ENCODE results near the gene MYEOV.

Gene MYEOV

DNA sequence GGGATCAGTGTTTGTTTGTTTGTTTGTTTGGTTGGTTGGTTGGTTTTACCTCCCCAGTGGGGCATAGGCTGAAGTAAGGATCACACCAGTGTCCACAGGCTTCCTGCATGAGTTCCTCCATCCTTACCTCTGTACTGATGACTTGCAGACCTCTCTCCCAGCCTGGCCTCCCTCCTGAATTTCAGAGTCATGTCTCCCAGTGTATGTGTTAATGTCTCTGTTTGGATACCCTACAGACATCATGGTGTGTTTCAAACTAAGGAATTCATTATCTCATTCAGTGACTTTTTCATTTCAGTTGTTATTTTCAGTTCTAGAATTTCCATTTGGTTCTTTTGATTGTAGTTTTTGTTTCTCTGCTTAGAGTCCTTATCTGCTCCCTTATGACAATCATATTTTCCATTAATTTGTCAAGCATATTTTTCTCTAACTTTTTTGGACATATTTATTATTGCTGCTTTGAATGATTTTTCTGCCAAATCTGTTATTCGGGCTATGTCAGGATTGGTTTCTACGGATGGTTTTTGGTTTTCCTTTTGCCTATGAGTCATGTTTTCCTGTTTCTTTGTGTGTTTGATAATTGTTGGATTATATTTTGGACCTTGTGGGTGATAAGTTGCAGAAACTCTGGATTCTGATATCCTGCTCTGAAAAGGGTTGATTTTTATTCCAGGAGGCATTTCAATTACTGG is 23.6 kb downstream of the MYEOV start:
- DNase-seq (ENCODE audit: low read depth) = no peak

DNA sequence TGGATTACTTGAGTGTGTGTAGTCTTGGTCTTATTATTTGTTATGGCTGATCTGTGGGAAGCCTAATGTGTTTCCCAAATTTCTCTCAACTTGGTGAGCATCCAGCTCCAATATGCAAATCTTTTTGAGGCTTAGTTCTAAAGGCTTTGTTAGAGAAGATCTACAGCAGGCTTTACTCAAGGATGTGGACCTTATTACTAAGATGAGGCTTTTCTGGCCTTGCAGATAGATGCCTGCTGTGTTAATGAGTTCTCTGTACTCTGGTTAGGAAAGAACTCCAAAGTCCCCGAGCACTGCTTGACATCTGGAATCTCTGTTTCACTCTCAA is 24.1 kb downstream of the MYEOV start:
- DNase-seq (ENCODE audit: low read depth) = no peak

DNA sequence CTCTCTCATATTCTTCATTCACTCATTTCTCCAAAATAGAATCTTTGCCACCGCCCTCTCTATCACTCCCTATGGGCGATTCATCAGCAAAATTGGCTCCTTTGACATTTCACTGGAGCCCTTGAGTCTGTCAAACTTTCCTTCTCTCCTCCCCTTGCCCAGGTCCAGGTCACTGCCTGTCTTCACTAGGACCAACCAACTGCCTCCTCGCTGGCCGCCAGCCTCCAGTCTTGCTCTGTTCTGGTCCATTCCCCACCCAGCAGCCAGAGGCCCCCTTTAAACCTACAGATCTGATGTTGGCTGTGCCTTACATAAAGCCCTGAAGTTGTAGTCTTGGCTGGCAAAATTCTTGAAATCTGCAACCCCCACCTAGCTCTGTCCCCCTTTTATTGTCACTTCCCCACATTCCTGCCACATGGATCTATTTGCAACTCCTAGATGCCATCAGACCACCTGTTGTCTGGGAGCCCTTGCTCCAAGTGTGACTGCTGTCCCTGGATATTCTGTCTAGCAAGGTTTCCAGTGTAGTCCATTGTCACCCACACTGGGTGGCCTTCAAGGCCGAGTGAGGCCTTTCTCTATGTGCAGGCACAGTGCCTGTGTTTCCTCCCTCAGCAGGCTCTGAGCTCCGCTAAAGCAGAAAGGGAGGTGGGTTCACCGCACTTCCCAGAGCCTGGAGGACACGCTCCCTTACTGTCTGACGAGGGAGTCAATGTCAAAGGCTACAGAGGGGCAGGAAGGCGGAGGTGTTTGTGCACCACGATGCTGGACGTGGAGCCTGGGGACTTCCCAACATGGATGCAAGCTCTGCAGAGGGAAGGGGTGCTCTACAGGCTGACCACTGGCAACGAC is 25.5 kb downstream of the MYEOV start:
- DNase-seq (ENCODE audit: low read depth) = no peak

DNA sequence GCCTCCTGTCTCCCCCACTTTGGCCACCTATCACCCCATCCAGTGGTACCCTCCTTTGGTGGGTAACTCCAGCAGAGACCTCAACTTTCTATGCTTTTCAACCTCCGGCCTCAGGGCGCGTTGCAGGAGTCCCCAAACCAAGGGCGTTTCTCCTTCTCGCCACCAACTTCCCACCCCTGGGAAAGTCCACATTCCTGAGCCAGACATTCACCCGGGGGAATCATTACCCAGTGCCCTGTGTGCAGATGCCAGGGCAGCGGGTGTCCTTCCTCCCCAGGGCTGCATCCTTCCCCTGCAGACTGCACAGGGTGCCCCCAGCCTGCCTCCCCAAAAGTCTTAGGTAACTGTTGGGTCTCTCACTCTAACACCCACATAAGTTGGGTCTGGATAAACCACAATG is 26.4 kb downstream of the MYEOV start:
- DNase-seq (ENCODE audit: low read depth) = no peak

DNA sequence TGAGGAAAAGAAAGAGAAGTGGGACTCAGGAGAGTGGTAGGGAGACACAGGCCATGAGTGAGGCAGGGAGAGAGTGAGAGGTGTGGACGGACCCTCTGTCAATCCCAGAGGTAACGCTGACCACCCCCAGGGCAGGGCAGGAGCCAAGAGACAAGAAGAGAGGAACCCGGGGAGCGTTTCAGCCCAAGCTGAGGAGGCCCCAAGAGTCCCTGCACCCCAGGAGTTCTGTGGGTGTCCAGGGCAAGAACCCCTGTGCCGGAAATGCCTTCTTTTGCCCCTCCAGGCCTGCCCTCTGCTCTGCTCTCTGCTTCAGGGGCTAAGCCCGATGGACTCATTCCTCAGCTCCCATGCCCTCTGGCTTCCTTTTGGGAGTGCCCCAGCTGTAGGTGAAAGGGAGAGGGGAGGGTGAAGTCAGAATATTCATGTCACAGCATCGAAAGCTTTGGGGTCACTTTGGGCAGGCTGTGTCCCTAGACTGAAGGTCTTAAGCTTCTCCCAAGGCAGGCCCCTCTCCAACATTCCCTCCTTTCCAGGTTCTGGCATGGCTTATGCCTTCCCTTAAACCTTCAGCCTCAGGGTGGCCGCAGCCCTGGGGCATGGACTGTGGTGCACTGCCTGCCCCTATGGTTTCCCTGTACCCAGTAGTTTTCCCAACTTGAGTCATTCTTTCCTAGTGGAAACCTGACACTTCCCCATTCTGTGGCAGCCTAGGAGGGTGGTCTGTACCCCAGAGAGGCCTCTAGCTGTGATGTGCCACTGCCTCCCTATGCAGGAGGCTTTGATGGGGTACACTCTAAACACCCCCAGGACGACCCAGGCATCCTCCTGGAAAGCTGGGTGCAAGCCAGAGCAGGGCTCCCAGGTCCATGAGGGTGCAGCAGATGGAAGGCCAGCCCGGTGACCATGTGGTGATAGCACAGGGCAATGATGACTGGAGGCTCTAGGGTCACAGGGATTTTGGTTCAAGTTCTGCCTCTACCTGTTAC is 27.1 kb downstream of the MYEOV start:
- DNase-seq (ENCODE audit: low read depth) = no peak

DNA sequence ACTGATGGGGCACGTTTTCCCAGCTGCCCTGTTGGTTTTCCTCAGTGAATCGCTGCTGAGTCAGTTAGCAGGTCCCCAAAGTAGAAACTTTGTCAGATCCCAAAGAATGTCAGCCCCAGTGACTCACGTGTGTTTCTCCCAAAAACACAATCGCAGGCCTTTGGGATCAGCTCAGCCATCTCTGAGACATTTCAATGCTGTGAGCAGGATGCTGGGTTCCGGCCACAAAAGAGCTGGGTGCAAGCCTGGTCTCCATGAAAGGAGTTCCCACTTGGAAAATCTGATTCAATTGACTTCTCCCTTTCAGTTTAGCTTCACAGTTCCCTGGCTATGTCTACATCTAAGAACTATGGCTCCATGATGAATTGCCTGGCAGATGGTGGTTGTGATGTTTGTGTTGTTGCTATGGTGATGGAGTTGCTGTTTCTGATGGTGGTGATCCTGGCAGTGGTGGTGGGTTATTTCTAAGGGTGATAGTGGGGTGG is 28.0 kb downstream of the MYEOV start:
- no peak for DNase-seq (ENCODE audit: low read depth)

DNA sequence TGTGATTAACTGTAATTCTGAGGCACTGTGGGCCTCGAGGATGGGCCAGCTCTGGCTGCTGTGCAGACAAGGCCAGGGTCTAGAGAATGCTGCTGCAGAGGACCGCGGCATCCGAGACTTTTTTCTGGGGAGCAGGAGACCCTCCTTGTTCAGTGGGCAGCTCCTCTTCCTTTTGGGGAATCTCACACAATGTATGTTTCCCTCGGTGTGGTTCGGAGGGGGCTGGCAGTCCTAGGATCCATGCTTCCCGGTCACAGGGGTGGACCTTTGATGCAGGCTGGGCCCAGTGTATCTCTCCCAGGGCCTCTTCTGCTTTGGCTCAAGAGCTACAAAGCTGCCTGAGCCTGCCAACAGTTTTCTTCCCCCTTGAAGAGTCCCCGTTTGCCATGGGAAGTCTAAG is 31.5 kb downstream of the MYEOV start:
- DNase-seq (ENCODE audit: low read depth) = no peak

DNA sequence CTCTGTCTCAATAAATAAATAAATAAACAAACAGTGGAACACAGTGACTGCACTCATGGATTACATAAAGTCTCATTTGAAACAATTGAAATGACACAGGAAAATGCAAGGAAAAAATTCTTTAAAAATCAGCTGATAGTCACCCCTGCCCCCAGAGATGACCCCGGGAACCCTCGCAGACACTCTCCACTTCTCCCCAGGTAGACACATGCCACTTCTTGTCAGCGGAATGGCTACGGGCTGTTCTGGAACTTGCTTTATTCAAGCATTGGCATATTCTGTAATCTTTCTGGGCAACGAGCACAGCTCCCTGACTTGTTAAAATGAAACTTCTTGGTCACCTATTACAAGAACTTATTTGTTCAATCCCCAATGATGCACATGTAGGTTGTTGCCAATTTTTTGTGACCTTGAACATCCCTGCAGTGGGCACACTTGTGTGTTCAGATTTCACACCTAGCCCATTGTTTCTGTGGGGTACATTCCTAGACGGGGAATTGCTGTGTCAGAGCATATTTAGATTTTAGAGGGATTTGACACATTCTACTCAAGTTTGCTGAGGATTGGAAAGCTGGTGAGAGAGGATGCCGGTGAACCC is 32.8 kb downstream of the MYEOV start:
- no peak for DNase-seq (ENCODE audit: low read depth)

DNA sequence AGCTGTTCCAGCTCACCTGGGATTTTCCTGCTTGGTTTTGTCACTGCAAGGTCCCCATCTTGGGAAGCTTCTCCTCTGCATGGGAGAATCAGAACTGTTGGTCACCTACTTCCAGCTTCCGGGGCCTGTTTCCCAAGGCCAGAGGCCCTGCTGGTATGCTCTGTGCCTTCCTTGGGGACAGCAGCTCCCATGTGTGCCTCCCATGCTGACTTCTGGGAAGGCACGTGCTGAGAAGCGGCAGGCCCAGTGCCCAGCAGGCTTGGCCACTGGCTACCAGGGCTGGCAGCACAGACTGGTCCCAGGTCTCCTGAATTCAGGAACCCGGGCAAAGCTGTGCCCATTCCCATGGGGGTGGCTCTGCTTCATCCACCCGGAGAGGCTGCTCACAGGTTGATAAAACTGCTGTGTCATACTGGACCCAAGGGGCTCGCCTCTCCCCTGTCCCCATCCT is 33.8 kb downstream of the MYEOV start:
- no peak for DNase-seq (ENCODE audit: low read depth)

DNA sequence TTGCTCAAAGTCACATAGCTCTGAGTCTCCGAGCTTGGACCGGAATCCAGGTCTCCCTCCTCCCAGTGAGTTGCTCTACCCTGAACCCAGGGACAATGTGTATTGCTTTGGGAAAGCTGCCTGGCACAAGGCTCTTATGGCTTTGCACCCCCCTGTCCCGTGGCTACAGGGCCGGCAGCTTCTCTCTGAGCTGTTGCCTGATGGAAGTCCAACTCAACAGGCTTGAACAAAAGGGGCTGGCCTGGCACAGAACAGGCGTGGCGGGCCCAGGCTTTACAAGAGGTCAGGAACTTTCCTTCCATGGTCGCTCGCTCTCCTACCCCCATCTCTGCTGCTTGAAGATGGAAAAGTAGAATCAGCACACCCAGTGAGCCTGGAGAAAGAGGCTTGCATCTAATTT is 34.3 kb downstream of the MYEOV start:
- DNase-seq (ENCODE audit: low read depth) = no peak

DNA sequence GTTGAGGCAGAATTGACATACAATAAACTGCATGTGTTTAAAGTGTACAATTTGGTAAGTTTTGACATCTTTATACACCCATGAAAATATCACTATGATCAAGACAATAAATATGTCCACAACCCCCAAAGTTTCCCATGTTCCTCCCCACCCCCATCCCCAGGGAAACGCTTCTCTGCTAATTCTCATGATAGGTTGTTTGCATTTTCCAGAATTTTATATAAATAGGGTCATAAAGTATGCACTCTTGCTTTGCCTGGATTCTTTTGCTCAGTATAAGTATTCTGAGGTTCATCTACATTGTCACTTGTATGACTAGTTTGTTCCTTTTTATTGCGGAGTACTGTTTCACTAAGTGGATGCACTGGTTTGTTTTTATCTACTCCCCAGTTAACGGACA is 35.6 kb downstream of the MYEOV start:
- DNase-seq (ENCODE audit: low read depth) = no peak

DNA sequence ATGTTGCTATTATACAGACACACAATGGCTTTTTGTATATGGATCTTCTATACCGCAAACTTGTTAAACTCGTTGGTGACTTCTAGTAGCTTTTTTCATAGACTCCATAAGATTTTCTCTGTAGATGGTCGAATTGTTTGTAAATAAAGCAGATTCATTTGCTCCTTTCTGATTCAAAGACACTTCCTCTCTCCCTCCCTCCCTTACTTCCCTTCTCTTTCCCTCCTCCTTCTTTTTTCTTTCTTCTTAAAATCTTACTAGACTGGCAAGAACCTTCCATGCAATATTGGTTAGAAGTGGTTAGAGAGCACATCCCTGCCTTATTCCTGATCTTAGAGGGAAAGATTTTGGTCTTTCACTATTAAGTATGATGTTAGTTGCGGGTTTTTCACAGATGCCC is 36.4 kb downstream of the MYEOV start:
- no peak for DNase-seq (ENCODE audit: low read depth)

DNA sequence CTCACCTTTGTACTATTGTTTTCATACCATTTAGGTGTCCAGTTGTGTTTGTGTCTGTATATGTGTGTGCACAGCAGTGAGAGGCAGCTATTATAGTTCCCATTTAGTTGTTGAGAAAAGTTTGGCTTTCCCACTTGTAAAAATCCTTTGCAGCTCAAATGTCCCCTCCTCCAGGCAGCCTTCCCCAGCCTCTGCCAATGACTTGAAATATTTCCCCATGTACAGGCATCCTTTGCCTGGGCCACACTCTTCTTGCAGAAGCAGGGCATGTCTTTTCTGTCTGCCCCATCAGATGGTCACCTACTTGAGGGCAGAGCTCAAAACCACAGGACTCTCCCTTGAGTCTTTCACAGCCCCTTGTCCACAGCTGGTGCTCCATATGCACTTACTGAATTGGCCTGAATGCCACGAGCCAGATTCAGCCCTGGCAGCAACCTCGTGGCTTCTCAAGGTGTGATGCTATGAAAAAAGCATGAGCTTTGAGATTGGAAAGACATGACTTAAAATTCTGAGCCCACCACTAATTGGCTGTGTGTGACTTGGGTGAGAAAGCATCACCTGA is 39.3 kb downstream of the MYEOV start:
- no peak for DNase-seq (ENCODE audit: low read depth)

DNA sequence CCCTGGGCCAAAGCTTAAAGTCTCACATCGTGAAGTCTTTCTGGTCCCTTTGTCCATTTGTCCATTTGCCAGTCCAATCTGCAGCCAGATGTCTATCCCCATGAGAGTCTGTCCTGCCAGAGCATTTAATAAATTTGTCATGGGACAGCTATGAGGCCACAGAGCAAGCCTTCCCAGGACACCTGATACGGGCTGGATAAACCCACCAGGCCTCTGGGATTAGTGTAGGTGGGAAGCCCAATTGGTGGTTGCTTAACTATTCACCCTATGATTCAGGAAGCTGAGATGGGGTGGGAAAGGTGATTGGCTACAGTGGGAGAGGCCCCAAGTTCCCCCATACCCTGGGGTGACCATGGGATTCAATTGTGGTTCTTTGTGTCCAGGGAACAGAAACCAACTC is 39.9 kb downstream of the MYEOV start:
- DNase-seq (ENCODE audit: low read depth) = no peak

DNA sequence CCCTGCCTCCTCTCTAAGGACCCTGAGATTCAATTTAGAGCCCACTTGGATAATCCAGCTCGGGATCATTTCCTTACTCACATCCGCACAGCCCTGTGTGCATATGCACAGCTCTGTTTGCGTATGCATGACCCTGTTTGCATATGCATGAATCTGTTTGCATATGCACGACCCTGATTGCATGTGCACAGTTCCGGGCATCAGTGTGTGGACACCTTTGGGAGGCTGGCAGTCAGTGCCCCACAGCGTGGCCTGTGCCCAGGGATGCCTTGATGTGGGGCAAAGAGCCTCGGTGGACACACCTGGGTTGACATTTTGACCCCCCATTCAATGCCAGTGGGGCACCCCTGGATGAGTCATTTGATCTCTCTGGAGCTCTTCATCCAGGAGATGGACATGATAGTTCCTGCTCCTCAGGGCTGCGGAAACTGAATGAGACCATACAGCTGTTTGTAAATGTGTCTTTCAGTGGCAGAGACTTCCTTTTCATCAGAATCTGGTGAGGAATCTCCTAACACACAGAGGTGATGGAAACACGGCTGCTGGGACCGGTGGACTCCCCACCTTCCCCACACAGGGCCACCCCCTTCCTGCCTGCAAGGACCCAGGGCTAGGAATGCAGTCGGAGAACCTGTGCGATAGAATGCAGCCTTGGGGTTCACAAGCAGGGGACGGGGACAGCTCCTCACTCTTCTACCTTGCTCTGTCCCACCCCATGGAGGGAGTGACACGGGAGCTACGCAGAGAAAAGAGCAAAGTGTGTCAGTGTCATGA is 41.2 kb downstream of the MYEOV start:
- DNase-seq (ENCODE audit: low read depth) = no peak

DNA sequence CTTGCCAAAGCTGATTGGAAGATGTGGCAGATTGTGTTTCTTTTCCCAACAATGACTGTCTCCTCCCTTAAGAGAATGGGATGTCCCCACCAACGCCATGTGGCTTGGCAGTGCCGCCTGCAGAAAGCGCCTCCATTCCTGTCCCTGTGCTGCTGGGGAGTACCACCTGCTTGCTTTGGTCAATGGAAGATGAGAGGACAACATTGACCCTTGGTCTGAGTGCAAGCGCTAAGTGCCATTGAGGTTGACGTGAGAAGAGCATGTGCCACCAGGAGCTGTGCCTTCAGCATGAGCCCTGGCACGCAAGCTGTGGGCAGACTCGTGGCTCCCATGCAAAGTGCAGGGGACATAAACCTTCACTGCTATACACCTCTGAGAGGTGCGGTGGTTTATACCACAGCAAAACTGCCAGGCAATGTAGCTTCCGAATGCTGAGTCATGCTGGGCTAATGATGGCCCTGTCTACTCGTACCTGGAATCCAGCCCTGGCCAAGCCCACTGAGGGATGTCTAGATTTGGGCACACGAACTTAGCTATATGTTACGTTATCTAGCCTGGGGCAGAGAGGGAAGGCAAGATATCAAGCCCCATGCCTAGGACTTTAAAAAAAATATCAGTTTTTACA is 41.9 kb downstream of the MYEOV start:
- DNase-seq (ENCODE audit: low read depth) = no peak

DNA sequence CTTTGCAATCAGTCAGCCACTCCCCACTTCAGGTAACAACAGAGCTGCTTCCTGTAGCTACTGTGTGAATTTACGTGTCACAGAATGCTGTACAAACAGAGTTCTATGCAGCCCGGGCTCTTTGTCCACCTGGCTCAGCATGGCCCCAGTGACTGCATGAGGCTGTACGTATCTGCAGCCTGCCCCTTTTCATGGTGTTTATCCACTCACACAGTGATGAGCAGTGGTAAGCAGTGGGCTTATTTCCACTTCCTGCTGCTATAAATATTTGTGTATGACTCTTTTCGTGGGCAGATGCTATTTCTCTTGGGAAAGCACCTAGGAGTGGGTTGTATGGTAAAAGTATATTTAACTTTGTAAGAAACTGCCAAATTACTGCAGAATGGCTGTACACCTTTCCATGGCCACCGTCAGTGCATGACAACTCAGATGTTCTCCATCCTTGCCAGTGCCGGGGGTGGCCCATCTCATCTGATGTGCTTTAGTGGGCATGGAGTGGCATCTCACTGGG is 43.3 kb downstream of the MYEOV start:
- DNase-seq (ENCODE audit: low read depth) = no peak

DNA sequence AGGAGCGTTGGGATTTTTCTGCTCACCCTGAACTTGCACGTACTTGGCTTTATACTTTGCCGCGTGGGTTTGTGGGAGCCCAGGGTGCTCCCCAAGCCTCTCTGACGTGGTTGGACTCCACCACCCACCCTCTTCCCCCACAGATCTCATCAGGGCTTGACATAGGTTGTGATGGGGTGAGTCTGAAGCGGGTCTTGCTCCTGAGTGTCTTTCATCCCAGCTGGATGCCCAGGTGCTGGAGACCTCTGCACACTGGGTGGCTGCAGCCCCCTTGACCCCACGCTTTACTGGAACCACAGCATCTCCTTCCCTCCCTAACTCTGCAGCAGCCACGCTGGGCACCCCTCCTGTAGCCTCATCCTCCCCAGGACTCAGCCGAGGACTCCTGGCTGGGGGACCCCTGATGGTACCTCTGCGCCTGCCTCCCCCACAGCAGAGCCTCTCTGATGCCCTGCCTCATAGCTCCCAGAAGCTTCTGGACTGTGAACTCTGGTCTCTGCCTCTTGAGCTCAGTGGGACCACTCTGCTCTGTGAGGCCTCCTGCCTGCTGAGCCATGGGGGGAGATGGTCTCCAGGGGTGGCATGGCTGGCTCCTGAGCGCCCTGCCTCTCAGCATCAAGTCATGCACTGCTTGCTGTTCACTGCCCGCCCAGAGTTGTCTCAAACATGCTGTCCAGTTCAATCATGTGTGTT is 45.2 kb downstream of the MYEOV start:
- no peak for DNase-seq (ENCODE audit: low read depth)

DNA sequence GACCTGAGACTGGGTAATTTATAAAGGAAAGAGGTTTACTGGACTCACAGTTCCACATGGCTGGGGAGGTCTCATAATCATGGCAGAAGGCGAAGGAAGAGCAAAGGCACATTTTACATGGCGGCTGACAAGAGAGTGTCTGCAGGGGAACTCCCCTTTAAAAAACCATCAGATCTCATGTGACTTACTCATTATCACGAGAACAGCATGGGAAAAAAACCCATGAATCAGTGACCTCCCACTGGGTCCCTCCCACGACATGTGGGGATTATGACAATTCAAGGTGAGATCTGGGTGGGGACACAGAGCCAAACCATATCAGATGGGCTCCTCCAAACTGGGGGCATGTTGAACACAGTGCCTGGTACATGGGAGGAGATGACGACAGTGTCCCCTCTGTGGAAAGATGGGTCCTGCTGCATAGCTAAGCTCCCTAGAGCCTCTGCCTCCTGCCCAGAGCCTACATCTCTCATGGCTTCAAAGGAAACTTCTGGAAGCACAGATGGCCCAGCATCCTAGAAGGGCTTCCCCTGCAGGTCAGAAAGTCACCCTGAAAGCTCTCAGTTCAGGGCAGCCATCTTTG is 46.1 kb downstream of the MYEOV start:
- no peak for DNase-seq (ENCODE audit: low read depth)

Data from stimulated activated CD8-positive, alpha-beta memory T cell treated with anti-CD3 and anti-CD28 coated beads, Interleukin-15, amount 100 ng/mL, for 1 hour (primary cell).